IPS-18a (cell line): ENCODE data around the gene MAB21L4.

Source experiments
- H3K27ac ChIP-seq: one replicate; pipeline ENCODE4 v1.5.1; 2013; ENCODE audit warnings: low read length
- H3K27me3 ChIP-seq: one replicate; pipeline ENCODE4 v1.6.1; 2013; ENCODE audit warnings: mild to moderate bottlenecking, low read length; ENCODE audit not compliant: control insufficient read depth, insufficient read depth
- H3K36me3 ChIP-seq: one replicate; pipeline ENCODE4 v1.6.1; 2013; ENCODE audit warnings: low read depth, low read length; ENCODE audit not compliant: control insufficient read depth
- H3K4me1 ChIP-seq: one replicate; pipeline ENCODE4 v1.6.1; 2013; ENCODE audit warnings: low read depth, low read length; ENCODE audit not compliant: control insufficient read depth
- H3K4me3 ChIP-seq: one replicate; pipeline ENCODE4 v1.5.1; 2013; ENCODE audit warnings: low read length
- H3K9ac ChIP-seq: one replicate; pipeline ENCODE4 v1.6.1; 2013; ENCODE audit warnings: mild to moderate bottlenecking, low read length, moderate library complexity
- H3K9me3 ChIP-seq: one replicate; pipeline ENCODE4 v1.6.1; 2013; ENCODE audit warnings: low read depth, low read length; ENCODE audit not compliant: control insufficient read depth

Gene MAB21L4

GRCh38 chr2:240914645-240915525 is 18.9 kb upstream of the MAB21L4 start:
- no peaks in the 10 kb centered on the region for H3K36me3 ChIP-seq
- H3K4me3 ChIP-seq = no peak overlapping the region
- no peak overlapping the region for H3K27ac ChIP-seq
- H3K9ac ChIP-seq = no peak overlapping the region
- no peaks in the 10 kb centered on the region for H3K9me3 ChIP-seq
- H3K27me3 ChIP-seq = peaks cover 13% of the 10 kb centered on the region
- peaks cover 3% of the 10 kb centered on the region for H3K4me1 ChIP-seq

GRCh38 chr2:240913810-240914644 is 18.1 kb upstream of the MAB21L4 start:
- Histone ChIP-seq H3K9ac (no peak overlapping the region), H3K4me1 (peaks cover 3% of the 10 kb centered on the region), H3K27ac (no peak overlapping the region), H3K9me3 (no peaks in the 10 kb centered on the region), H3K4me3 (no peak overlapping the region), H3K27me3 (peaks cover 13% of the 10 kb centered on the region), H3K36me3 (no peaks in the 10 kb centered on the region)

- Histone ChIP-seq H3K4me1 (peaks cover 3% of the 10 kb centered on the region), H3K9ac (no peak overlapping the region), H3K27ac (no peak overlapping the region), H3K36me3 (no peaks in the 10 kb centered on the region), H3K27me3 (peaks cover 13% of the 10 kb centered on the region), H3K4me3 (no peak overlapping the region), H3K9me3 (no peaks in the 10 kb centered on the region)
Observed at GRCh38 chr2:240912878-240913809, 17.2 kb upstream of the MAB21L4 start.

- H3K9ac ChIP-seq = no peak overlapping the region
Observed at GRCh38 chr2:240911641-240912265, 15.8 kb upstream of the MAB21L4 start.

DNA sequence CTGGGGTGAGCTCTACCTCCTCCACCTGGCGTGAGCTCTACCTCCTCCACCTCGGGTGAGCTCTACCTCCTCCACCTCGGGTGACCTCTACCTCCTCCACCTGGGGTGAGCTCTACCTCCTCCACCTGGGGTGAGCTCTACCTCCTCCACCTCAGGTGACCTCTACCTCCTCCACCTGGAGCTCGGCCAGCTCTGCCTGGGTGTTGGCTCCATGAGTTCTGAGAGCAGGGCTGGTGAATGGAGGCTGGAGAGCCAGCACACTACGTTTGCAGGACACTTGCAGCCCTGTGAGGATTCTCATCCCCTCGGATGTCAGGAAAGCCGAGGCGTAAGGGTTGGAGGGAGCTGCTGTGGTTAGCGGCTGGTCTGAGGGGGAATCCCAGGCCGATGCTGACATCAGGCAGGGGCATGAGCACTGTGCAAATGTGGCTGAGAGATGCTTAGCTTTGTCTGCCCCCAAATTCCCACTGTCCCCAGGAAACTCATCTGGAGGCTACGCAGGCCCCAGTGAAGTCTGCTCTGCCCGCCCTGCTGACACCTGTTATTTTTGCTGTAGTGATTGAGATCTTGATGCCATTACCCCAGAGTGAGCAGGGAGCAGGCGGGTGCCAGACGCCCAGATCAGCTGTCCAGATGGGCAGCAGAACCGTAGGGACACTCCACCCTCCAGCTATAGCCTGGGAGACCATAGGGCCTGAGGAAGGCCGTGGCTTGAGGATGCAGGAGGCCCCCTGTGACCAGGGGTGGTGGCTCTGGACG is 13.4 kb upstream of the MAB21L4 start:
- no peak overlapping the region for H3K4me3 ChIP-seq
- no peaks in the 10 kb centered on the region for H3K36me3 ChIP-seq
- H3K9ac ChIP-seq = no peak overlapping the region
- H3K27ac ChIP-seq = no peak overlapping the region
- no peaks in the 10 kb centered on the region for H3K27me3 ChIP-seq
- no peaks in the 10 kb centered on the region for H3K4me1 ChIP-seq
- H3K9me3 ChIP-seq = no peaks in the 10 kb centered on the region

More at GRCh38 chr2:240911641-240912265, 15.8 kb upstream of the MAB21L4 start:
- Histone ChIP-seq H3K9me3 (no peaks in the 10 kb centered on the region), H3K27ac (no peak overlapping the region), H3K36me3 (no peaks in the 10 kb centered on the region), H3K27me3 (peaks cover 13% of the 10 kb centered on the region), H3K4me1 (peaks cover 1% of the 10 kb centered on the region), H3K4me3 (no peak overlapping the region)

DNA sequence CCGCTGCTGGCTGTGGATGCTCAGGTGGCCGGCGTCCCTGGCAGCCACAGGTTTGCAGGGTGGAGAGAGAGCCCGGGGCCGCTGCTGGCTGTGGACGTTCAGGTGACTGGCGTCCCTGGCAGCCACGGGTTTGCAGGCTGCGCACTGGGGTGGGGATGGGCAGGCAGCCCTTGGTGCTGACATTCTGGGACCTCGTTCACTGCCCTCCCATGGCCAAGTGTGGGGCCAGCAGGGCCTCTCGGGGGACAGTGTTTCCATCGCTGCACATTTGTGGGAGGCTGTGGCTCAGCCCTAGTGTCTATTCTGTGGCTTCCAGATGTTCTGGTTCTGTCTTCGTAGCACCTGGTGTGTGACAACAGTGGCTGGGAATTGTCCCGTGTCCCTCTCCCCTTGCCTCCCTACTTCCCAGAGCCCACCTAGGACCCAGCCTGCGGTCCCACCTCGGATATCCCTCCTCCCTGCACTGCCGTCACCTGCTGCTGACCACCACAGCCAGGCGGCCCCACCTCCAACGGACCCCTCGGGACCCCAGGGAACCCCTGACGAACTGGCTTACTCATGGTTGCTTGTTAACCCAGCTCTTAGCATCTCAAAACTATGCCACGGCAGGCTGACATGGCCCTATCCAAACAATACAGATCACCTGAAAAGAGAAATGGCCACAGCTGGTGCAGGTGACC is 11.1 kb upstream of the MAB21L4 start:
- H3K9ac ChIP-seq = no peak overlapping the region
- H3K4me1 ChIP-seq = no peaks in the 10 kb centered on the region
- no peaks in the 10 kb centered on the region for H3K36me3 ChIP-seq
- H3K4me3 ChIP-seq = no peak overlapping the region
- H3K27ac ChIP-seq = no peak overlapping the region
- H3K9me3 ChIP-seq = no peaks in the 10 kb centered on the region
- no peaks in the 10 kb centered on the region for H3K27me3 ChIP-seq

DNA sequence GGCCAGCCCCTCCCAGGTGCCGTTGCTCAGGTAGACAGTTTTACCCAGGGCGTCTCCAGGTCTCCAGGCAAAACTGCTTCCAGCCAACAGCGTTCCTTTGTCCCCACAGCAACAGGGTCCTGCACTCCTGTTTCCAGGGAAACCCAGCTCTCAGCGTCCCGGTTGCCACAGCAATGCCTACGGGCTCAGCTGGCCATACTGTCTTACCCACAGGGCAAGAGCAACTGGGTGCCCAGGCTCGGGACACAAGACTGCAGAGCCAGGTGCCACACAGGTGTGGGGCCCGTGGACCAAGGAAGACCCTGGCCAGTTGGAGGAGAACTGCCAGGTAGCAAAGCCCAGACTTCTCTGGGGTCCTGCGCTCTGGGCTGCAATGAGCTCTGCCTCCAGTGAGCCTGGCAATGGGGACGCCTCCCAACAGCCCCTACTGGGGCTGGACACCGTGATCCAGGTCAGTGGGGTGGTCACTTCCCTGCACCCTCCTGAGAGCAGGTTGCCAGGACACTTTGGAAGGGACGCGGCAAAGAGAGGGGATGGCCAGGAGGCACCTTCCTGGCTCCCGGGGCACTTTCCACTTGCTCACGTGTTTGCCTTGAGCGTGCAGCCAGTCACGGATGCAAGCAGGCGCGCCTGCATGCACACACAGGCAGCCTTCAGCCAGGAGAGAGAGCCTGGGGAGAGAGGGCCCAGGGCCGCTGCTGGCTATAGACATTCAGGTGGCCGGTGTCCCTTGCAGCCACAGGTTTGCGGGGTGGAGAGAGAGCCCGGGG is 10.4 kb upstream of the MAB21L4 start, which contains the start of gene CROCC2:
Gene CROCC2 (plus strand): TSS at position 196 of the 770 bp plus-strand sequence. CDS start 178 bp downstream, at position 374.
- H3K9ac ChIP-seq = no peak within 1 kb of the TSS
- no peaks in the 10 kb centered on the region for H3K36me3 ChIP-seq
- no peak within 1 kb of the TSS for H3K4me3 ChIP-seq
- no peaks in the 10 kb centered on the region for H3K27me3 ChIP-seq
- no peaks in the 10 kb centered on the region for H3K9me3 ChIP-seq
- no peaks in the 10 kb centered on the region for H3K4me1 ChIP-seq
- H3K27ac ChIP-seq = no peak within 1 kb of the TSS

- Histone ChIP-seq H3K27ac (no peak overlapping the region), H3K36me3 (no peaks in the 10 kb centered on the region), H3K9ac (no peak overlapping the region), H3K27me3 (no peaks in the 10 kb centered on the region), H3K4me3 (no peak overlapping the region), H3K4me1 (no peaks in the 10 kb centered on the region), H3K9me3 (no peaks in the 10 kb centered on the region)
Observed at GRCh38 chr2:240905176-240905781, 9.3 kb upstream of the MAB21L4 start.
